ENCODE measurements around the gene DICER1. TPM values are rescaled to one million over a fixed set of nuclear protein-coding genes. Genes with fewer than 3 reads are reported as not detected.

DICER1 gene
- polyA plus RNA-seq, 1 donor (not counting 4 experiments of a cell fraction or from before 2014, with no cell fraction given), result 31.6 TPM

DNA sequence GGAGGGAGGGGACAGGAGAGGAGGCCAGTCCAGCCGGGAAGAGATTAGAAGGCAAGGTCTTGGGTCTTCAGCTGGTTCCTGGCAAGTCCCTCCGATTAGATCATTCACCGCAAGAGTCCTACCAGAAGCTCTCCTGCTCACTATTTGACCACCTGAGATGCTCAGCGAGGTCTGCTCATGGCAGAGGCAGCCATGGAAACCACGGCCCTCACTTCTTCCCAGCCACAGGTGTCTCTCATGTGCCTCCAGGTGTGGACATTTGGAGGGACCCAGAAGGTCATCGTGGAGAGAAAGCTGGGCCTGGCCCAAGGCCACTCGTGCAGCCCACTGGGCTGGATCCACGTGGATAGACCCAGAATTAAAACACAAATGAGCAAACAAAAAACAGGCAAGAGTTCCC is 99.5 kb downstream of the DICER1 start:
- dilution Hi-C loops (cut with MboI; ENCODE audit: extremely low pct_ligation_motif_present, low sequenced_read_pairs), result no loop called here
- peaks cover 8% of the 10 kb centered on the region for H3K27me3 ChIP-seq (ENCODE audit: control insufficient read depth, extremely low read depth, insufficient read depth, low read length)
- H4K20me1 ChIP-seq (ENCODE audit: control insufficient read depth, extremely low read depth, insufficient read depth, low read length), result no peaks in the 10 kb centered on the region
- FAIRE-seq, result no peak
- H3K36me3 ChIP-seq (ENCODE audit: control insufficient read depth in 2 of 2, extremely low read depth in 1 of 2, insufficient read depth in 2 of 2, low read length in 2 of 2), result no peaks in the 10 kb centered on the region
- DNase-seq (ENCODE audit: low read depth, low spot score), result no peak
- no peaks in the 10 kb centered on the region for H3K79me2 ChIP-seq (ENCODE audit: control insufficient read depth, insufficient read depth, low read length)
- H3K4me1 ChIP-seq (ENCODE audit: control insufficient read depth, extremely low read depth, insufficient read depth, low read length), result no peaks in the 10 kb centered on the region
- no peak overlapping the region for H3K4me3 ChIP-seq (ENCODE audit: control insufficient read depth in 2 of 3, extremely low read depth in 1 of 3, insufficient read depth in 2 of 3, low read depth in 1 of 3, low read length in 3 of 3)
- TF ChIP-seq EZH2 (IDR thresholded peaks at IDR 0.05; ENCODE audit: low read length), result no peak
- TF ChIP-seq CTCF (optimal IDR thresholded peaks at IDR 0.05 in 1 of 3, IDR thresholded peaks at IDR 0.05 in 1 of 3, conservative IDR thresholded peaks at IDR 0.05 in 1 of 3; ENCODE audit: extremely low read depth in 1 of 3, insufficient read depth in 2 of 3, low read length in 3 of 3), result no peak
- H3K9me3 ChIP-seq (ENCODE audit: control insufficient read depth, low read depth, low read length), result no peaks in the 10 kb centered on the region
- no peak overlapping the region for H2AFZ ChIP-seq (ENCODE audit: control insufficient read depth, low read length)
- H3K4me2 ChIP-seq (ENCODE audit: control insufficient read depth, extremely low read depth, insufficient read depth, low read depth, low read length), result no peak overlapping the region
- no peak overlapping the region for H3K9ac ChIP-seq (ENCODE audit: control insufficient read depth, extremely low read depth, insufficient read depth, low read length)
- H3K9me1 ChIP-seq (ENCODE audit: control insufficient read depth, extremely low read depth, insufficient read depth, low read length), result no peaks in the 10 kb centered on the region
- H3K27ac ChIP-seq (ENCODE audit: control insufficient read depth, insufficient read depth, low read length), result no peak overlapping the region

GRCh38 chr14:95057147-95057546 is 100.2 kb downstream of the DICER1 start:
- FAIRE-seq, result no peak

More at GRCh38 chr14:95057147-95057546, 100.2 kb downstream of the DICER1 start:
- Histone ChIP-seq H3K9me3 (ENCODE audit: control insufficient read depth, low read depth, low read length) (no peaks in the 10 kb centered on the region), H3K27me3 (ENCODE audit: control insufficient read depth, extremely low read depth, insufficient read depth, low read length) (peaks cover 8% of the 10 kb centered on the region), H3K79me2 (ENCODE audit: control insufficient read depth, insufficient read depth, low read length) (no peaks in the 10 kb centered on the region), H3K4me2 (ENCODE audit: control insufficient read depth, extremely low read depth, insufficient read depth, low read depth, low read length) (no peak overlapping the region), H3K27ac (ENCODE audit: control insufficient read depth, insufficient read depth, low read length) (no peak overlapping the region), H3K9ac (ENCODE audit: control insufficient read depth, extremely low read depth, insufficient read depth, low read length) (no peak overlapping the region), H3K4me1 (ENCODE audit: control insufficient read depth, extremely low read depth, insufficient read depth, low read length) (no peaks in the 10 kb centered on the region), H4K20me1 (ENCODE audit: control insufficient read depth, extremely low read depth, insufficient read depth, low read length) (no peaks in the 10 kb centered on the region), H3K36me3 (ENCODE audit: control insufficient read depth in 2 of 2, extremely low read depth in 1 of 2, insufficient read depth in 2 of 2, low read length in 2 of 2) (no peaks in the 10 kb centered on the region), H2AFZ (ENCODE audit: control insufficient read depth, low read length) (no peak overlapping the region), H3K9me1 (ENCODE audit: control insufficient read depth, extremely low read depth, insufficient read depth, low read length) (no peaks in the 10 kb centered on the region), H3K4me3 (ENCODE audit: control insufficient read depth in 2 of 3, extremely low read depth in 1 of 3, insufficient read depth in 2 of 3, low read depth in 1 of 3, low read length in 3 of 3) (no peak overlapping the region)
- DNase-seq (ENCODE audit: low read depth, low spot score), result no peak
- dilution Hi-C loops (cut with MboI; ENCODE audit: extremely low pct_ligation_motif_present, low sequenced_read_pairs), result no loop called here
- no peak for TF ChIP-seq EZH2 (IDR thresholded peaks at IDR 0.05; ENCODE audit: low read length)
- no peak for TF ChIP-seq CTCF (optimal IDR thresholded peaks at IDR 0.05 in 1 of 3, IDR thresholded peaks at IDR 0.05 in 1 of 3, conservative IDR thresholded peaks at IDR 0.05 in 1 of 3; ENCODE audit: extremely low read depth in 1 of 3, insufficient read depth in 2 of 3, low read length in 3 of 3)
